DLD1 (cell line): ENCODE measurements around the gene PANX2.
"Not testable (repeated sequence)": the region's sequence is repeated elsewhere in the genome, so short reads cannot be mapped to it uniquely, and the experiment has no call there.

Source experiments
- in situ Hi-C: cut with HindIII; loops from 2 replicates; pipeline ENCODE4 v1.10.0; 2017; ENCODE audit warnings: low sequenced_read_pairs

PANX2 gene

DNA sequence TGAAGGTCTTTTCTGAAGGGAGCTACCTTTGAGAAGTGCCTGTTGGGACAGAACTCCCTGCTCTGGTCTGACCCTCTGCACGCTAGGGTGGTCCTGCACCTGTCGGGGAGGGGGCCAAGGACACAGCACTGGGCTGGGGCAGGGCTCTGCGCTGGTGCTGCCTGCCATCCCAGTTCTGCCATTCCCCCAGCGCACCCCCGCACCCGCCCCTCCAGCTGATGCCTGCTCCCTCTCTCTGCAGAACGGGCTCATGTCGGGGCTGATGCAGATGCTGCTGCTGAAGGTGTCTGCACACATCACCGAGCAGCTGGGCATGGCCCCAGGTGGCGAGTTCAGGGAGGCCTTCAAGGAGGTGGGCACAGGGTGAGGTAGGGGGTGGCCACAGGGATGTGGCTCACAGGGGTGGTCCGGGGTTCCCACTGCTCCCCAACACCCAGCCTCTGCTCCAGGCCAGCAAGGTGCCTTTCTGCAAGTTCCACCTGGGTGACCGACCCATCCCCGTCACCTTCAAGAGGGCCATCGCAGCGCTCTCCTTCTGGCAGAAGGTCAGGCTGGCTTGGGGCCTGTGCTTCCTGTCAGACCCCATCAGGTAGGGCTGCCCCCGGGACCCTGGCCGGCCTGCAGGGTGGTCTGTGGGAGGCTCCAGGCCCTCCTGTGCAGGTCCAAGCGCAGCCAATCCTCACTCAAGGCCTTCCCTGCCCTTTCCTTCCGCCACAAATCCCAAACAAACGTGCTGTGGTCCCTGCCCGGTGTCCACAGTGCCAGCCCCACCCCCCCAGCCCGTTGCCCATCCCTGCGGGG lies 26.7 kb downstream of the PANX2 start:
- in situ Hi-C loops, result no loop called here

DNA sequence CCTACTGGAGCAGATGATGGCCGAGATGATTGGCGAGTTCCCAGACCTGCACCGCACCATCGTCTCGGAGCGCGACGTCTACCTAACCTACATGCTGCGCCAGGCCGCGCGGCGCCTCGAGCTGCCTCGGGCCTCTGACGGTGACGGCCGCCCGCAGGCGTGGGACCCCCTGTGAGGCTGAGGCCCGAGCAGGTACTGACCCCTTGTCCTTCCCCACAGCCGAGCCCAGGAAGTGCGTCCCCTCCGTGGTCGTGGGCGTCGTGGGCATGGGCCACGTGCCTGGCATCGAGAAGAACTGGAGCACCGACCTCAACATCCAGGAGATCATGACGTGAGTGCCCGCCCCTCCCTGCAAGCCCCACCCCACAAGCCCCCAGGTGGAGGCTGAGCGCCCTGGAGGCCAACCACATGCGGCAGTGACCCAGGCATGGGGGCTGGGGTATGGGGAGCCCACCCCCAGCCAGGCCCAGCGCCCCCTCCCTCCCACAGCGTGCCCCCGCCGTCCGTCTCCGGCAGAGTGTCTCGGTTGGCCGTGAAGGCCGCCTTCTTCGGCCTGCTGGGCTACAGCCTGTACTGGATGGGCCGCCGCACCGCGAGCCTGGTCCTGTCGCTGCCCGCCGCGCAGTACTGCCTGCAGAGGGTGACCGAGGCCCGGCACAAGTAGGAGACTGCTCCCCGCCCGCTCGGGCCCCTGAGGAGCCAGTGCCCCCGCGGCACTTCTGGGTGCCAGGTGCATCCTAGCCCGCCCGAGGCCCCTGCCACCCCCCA lies 27.5 kb downstream of the PANX2 start:
- in situ Hi-C loops, result no loop called here

DNA sequence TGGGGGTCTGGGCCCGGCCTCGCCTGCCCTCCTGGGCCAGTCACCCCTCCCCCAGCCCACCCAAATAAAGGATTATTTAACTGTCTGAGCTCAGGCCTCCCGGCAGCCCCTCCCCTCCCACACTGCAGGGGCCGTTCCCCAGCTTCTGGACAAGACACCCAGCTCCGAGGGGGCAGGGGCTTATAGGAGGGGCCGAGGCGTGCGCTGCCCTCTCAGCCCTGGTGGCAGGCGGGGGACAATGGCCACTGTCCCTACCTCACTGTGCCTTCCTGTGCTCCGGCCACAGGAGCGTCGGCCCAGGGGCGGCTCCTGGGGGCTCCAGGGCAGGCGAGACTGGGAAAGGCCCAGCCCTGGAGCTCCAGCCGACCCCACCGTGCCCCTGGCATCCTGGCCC lies 28.1 kb downstream of the PANX2 start:
- in situ Hi-C loops, result no loop called here

DNA sequence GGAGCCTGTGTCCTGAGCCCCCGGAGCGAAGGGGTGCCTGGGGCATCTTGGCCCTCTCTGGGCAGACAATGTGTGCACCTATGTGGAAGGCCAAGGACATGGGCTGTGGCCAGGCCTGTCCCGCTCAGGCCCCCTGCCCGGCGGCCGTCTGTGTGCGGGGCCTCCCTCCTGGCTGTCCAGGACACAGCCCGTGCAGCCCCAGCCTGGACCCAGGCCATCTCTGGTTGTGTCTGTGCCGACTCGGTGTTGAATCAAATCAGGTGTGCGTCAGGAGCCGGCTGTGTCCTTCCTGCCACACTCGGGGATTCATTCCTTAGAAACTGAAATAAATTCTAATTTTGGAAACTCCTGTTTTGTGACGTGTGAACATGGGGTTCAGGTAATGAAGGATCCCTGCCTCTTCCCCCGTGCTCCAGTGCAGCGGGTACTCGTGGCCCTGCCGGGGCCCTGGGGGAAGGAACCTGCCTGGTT lies 28.8 kb downstream of the PANX2 start:
- in situ Hi-C loops, result no loop called here

DNA sequence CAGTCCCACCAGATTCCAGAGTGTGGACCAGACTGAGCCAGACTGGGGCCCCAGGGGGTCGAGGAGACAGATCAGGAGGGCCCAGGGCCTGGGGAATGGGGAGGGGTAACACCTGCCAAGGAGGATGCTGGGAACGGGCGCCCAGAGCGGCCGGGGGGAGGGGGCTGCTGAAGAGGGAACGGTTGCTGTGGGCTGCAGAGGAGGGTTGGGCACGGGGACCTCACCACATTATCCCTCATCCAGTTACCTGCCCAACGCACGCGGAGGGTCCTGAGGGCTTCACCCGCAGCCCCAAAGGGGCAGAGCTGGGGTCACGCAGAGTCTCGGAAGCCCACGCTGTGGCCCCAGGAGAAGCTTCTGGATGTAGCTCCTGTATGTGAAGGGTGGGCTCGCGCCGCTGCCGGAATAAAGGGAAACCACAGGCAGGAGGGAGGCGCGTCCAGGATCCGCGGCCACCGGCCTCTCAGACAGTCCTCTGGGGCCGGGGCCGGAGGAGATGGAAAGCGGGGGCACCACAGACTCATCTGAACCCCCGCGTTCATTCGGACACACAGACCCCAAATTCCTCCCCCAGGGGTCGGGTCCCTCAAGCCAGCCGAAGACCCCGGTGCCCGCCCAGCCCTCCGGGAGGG lies 29.4 kb downstream of the PANX2 start:
- in situ Hi-C loops, result no loop called here

DNA sequence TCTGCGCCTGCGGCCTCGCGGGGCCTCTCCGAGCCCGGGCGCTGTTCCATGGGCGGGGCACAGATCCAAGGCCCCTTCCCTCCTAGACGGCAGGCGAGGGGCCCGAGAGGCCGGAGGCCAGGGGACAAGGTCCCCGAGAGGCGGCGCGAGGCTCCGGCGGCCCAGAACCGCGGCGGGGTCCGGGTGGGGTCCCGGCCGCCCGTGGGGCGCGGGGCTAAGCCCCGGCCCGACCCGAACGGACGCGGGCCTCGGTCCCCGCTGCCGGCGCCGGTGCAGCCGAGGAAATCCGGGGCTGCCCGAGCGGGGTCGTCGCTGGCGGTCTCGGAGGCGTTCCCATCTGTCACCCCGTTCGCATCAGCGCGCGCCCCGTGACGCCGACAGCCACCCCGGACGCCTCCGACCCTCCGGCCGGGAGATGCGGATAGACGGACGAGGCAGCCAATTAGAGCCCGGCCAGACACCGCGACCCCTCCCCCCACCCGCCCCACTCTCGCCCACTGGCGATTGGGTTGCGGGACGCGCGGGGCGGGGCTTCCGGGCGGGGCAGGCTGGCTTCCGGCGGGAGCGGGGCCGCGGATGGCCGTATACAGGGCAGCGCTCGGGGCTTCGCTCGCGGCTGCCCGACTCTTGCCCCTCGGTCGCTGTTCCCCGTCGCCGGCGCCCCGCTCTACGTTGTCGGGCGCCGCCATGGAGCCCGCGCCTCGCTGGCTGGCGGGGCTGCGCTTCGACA lies 30.1 kb downstream of the PANX2 start, which contains the start of gene SELENOO:
SELENOO (plus strand) TSS at position 551 of the 730 bp plus-strand sequence; CDS start at position 577, 26 bp downstream.
- in situ Hi-C loops, result no loop called here

DNA sequence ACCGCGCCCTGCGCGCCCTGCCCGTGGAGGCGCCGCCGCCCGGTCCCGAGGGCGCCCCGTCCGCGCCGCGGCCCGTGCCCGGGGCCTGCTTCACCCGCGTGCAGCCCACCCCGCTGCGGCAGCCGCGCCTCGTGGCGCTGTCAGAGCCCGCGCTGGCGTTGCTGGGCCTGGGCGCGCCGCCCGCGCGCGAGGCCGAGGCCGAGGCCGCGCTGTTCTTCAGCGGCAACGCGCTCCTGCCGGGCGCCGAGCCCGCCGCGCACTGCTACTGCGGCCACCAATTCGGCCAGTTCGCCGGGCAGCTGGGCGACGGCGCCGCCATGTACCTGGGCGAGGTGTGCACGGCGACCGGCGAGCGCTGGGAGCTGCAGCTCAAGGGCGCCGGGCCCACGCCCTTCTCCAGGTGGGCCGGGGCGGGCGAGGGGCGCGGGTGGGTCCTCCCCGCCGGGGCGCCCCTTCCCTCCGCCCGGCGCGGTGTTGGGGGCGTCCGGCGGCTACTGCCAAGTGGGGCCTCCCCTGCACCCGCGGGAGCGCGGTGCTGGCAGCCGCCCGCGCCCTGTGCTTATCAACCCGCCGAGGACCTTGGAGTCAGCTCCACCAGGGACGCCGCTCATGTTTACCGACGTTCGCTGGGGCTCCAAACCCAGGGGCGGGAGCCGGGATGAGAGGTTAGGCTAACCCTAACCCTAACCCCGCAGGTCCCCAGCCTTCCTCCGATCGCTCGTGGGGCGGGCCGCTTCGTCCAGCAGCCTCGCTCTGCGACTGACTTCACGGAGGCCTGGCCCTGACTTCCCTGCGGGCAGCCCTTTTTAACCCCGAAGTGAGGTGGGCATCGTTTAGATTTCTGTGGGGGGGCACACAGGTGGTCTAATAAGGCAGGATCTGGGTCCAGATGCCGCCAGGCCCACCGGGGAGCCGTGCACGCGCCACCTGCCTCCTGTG lies 30.9 kb downstream of the PANX2 start:
- in situ Hi-C loops, result no loop called here

DNA sequence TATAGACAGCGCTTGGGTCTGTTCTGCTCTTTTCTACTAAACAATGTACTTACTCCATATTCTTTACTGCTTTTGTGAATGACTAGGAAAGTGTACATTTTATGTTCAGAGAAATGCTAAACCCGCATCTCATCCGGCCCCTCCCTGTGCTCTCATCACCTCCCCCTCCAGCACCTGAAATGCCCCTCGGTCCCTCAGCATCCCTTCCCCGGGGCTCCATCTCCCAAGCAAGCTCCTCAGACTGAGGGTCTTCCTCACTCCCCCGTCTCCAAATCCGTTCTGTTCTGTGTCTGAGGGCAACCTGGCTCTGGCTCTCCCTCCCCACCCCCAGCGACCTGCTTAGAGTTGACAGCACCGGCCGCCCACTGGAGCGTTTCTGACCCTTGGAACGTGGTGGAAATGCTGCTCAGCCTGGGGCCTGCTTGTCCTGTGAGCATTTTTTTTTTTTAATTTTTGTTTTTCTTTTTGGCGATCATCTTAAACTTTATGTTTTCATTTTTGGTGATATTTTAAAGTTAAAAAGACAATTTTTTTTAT lies 31.7 kb downstream of the PANX2 start:
- in situ Hi-C loops, result no loop called here

DNA sequence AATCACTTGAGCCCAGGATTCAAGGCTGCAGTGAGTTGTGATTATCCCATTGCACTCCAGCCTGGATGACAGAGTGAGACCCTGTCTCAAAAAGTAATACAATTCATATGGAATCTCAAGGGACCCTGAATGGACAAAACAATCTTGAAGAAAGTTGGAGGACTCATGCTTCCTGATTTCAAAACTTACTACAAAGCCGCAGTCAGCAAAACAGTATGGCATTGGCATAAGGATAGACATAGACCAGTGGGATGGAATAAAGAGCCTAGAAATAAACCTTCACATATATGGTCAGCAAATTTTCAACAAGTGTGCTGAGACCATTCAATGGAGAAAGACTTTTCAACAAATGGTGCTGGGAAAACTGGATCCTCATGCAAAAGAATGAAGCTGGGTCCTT lies 32.8 kb downstream of the PANX2 start:
- in situ Hi-C loops, result no loop called here

DNA sequence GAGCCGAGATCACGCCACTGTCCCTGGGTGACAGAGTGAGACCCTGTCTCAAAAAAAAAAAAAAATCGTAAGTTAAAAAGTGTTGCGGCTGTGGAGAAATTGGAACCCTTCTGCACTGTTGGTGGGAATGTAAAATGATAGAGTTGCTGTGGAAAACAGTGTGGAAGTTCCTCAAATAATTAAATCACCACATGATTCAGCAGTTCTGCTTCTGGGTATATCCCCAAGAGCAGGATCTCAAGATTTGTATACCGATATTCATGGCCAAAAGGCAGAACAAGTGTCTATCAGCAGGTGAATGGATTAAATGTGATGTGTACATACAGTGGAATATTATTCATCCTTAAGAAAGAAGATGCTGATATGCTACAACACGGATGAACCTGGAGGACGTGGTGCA lies 34.0 kb downstream of the PANX2 start:
- in situ Hi-C loops, result no loop called here

DNA sequence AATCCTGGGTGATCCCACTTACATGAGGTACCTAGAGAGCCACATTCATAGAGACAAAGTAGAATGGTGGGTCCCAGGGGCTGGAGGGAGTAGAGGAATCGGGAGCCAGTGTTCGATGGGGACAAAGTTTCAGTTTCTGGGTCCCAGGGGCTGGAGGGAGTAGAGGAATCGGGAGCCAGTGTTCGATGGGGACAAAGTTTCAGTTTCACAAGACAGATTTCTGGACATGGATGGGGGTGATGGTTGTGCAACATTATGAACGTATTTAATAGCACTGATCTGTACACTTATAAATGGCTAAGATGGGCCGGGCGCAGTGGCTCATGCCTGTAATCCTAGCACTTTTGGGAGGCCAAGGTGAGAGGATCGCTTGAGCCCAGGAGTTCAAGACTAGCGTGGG lies 34.5 kb downstream of the PANX2 start:
- in situ Hi-C loops, result not testable (repeated sequence)

DNA sequence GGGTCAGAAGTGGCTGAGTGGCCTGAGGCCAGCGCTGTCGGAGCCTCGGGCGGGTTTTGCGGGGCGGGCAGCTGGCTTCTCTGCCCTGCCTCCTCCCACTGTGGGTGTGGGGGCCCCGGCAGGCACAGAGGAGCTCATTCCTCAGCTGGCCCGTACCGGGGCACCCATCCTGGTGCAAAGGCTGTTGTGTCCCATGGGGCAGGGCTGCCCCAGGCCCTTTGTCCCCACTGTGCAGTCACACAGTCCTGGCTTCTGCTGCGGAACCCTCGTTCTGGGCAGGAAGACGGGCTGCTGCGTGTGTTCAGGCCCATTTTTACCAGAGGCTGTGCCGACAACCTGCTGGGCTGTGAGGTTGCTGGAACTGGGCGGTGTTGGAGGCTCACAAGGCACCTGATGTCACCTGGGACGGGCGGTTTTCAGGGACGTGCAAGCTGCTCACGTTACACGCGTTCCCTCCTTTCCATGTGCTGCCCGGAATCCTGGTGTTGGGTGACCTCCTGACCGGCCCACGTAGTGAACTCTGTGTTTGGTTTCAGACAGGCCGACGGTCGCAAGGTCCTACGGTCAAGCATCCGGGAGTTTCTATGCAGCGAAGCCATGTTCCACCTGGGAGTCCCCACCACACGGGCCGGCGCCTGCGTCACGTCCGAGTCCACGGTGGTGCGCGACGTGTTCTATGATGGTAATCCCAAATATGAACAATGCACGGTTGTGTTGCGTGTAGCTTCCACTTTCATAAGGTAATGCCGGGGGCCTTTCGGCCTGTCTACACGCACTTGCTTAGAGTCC lies 35.4 kb downstream of the PANX2 start:
- in situ Hi-C loops, result no loop called here

DNA sequence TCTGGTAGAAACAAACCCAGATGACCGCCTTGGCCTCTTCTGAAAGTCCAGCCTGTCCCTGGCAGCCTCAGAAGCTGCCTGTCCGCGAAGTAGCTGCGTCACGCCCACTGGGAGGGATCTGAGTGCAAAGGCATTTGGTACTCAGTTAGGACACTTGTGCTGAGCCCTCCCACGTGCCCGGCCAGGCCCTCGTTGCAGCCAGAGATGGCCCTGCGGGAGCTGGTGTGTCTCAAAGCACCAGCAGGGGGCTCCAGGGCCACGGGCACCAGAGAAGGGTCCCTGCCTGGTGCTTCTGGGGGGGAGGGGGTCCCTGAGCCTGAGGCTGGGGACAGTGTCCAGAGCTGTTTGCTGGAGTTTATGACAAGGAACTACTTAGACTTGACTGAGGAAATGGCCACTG lies 36.1 kb downstream of the PANX2 start:
- in situ Hi-C loops, result no loop called here

DNA sequence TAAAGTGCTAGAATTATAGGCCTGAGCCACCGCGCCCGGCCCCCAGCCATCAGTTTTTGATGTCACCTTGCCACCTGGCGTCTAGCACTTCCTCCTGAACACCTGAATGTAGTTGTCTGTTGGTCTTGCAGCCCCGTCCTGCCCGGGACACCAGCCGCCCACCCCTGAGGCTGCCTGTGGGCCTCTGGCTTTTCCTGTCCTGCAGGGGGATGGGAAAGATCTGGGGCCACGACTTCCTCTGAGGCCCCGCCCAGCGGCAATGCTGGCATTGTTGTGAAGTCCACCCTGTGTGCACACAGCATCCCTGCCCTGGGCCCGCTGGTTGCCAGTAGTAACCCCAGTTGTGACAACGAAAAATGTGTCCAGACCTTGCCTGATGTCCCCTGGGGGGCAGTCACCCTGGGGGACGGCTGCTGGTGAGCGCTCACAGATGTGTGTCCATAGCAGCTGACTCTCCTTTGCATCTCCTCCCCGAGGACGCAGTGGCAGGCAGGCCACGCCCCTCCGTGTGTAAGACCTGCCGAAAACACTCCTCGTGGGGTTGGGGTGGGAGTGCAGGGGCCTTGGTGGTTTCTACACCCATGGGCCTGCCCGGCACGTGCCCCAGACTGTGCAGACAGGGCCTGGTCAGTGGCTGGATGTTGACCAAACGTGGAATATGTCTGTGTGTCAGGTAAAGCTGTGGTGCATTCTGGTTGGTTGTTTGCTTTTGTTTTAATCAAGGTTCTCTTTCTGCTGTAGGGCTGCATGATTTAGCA lies 37.0 kb downstream of the PANX2 start:
- in situ Hi-C loops, result no loop called here

DNA sequence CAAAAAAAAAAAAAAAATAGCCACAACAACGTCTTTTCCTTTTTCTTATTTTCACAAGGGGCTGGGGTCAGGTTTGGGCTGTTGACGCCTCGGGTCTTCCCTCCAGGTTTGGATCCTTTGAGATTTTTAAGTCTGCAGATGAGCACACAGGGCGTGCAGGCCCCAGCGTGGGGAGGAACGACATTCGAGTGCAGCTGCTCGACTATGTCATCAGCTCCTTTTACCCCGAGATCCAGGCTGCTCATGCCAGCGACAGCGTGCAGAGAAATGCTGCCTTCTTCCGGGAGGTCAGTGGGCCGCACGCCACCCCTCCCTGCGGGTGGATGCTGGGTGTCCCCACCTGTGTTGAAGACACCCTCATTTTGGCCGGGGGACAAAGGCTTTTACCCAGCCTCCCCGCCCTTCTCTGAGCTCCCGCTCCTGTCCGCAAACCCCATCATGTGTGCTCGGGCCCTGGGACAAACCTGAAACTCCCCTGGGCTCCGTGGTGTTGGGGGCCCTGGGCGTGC lies 38.0 kb downstream of the PANX2 start:
- in situ Hi-C loops, result no loop called here

DNA sequence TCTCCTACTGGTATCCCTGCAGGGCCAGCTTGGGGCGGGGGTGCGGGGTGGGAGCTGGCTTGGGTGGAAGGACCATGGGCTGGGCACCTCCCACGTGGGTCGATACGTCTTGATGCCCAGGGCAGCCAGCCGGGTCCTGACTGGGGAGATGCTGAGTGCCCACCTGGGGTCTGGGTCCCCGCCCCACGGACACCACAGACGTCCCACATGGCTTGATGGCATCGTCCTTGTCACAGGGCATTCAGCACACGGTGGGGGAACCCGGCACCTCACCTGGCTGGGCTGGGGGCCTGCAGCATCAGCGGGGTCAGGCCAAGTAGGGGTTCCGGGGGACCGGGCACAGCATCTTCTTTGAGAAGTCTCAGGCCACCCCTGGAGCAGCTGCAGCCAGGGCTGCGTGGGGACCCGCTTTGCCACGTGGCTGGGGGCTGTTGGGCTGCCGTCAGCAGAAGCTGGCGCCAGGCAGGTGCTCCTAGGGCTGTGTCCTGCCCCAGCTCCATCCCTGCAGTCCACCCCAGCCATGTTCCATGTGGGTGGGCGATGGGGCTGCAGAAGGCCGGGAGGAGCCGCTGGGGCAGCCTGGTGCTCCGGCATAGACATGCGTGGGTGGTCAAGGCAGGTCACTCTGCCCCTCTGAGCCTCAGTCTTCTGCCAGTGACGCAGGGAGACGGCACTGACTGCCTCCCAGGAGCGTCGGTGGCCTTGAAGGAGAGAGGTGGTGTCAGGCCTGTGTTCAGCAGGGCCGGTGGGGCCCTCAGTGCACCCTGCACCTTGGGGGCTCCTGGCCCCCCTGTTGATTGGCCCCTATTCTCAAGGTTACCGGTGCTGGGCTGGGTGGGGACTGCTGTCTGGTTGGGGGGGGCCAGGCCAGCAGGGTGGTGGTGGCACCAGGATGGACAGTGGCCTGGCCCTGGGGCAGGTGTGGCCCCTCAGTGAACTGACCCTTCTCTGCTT lies 38.7 kb downstream of the PANX2 start:
- in situ Hi-C loops, result no loop called here

DNA sequence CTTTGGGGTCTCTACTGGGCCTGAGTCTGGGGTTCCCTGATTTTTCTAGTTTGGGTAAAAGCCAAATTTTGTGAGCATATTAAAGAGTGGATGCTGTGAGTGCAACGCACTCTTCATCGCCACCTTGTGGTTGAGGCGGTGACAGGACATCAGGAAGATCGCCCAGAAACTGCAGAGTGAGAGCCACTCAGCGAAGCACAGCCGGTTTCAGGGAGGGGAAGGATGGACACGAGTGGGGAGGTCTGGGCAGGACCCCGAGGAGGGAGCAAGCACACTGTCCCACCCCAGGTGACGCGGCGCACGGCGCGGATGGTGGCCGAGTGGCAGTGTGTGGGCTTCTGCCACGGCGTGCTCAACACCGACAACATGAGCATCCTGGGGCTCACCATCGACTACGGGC lies 39.4 kb downstream of the PANX2 start:
- in situ Hi-C loops, result no loop called here
